ENCODE results near the gene SPATA12.

The SPATA12 gene

GRCh38 chr3:57030721-57031120, 29.7 kb upstream of the SPATA12 start:
- H3K27me3 ChIP-seq (ENCODE audit: control insufficient read depth, insufficient read depth, low read length), result peaks cover 7% of the 10 kb centered on the region
- H3K4me1 ChIP-seq (ENCODE audit: control insufficient read depth, insufficient read depth, low read length), result no peaks in the 10 kb centered on the region
- no peak overlapping the region for H3K9ac ChIP-seq (ENCODE audit: low read depth, low read length)
- no peaks in the 10 kb centered on the region for H3K36me3 ChIP-seq (ENCODE audit: insufficient read depth, low read length)
- no peaks in the 10 kb centered on the region for H3K9me3 ChIP-seq (replicated peaks; ENCODE audit: low read length)
- no peak overlapping the region for H3K4me3 ChIP-seq (ENCODE audit: low read length)
- no peak overlapping the region for H3K4me2 ChIP-seq (ENCODE audit: low read length)

GRCh38 chr3:57031631-57032541, 28.6 kb upstream of the SPATA12 start:
- H3K9ac ChIP-seq (ENCODE audit: low read depth, low read length), result no peak overlapping the region
- H3K4me1 ChIP-seq (ENCODE audit: control insufficient read depth, insufficient read depth, low read length), result no peaks in the 10 kb centered on the region
- H3K36me3 ChIP-seq (ENCODE audit: insufficient read depth, low read length), result no peaks in the 10 kb centered on the region
- H3K4me3 ChIP-seq (ENCODE audit: low read length), result no peak overlapping the region
- no peak overlapping the region for H3K4me2 ChIP-seq (ENCODE audit: low read length)
- no peaks in the 10 kb centered on the region for H3K9me3 ChIP-seq (replicated peaks; ENCODE audit: low read length)
- H3K27me3 ChIP-seq (ENCODE audit: control insufficient read depth, insufficient read depth, low read length), result peaks cover 7% of the 10 kb centered on the region

GRCh38 chr3:57036952-57037351, 23.5 kb upstream of the SPATA12 start:
- Histone ChIP-seq H3K4me1 (ENCODE audit: control insufficient read depth, insufficient read depth, low read length) (no peaks in the 10 kb centered on the region), H3K4me2 (ENCODE audit: low read length) (no peak overlapping the region), H3K9me3 (replicated peaks; ENCODE audit: low read length) (no peaks in the 10 kb centered on the region), H3K4me3 (ENCODE audit: low read length) (no peak overlapping the region), H3K9ac (ENCODE audit: low read depth, low read length) (no peak overlapping the region), H3K36me3 (ENCODE audit: insufficient read depth, low read length) (no peaks in the 10 kb centered on the region), H3K27me3 (ENCODE audit: control insufficient read depth, insufficient read depth, low read length) (peaks cover 17% of the 10 kb centered on the region)

- H3K9ac ChIP-seq (ENCODE audit: low read depth, low read length), result no peak overlapping the region
- H3K36me3 ChIP-seq (ENCODE audit: insufficient read depth, low read length), result no peaks in the 10 kb centered on the region
- H3K4me1 ChIP-seq (ENCODE audit: control insufficient read depth, insufficient read depth, low read length), result no peaks in the 10 kb centered on the region
- no peak overlapping the region for H3K4me3 ChIP-seq (ENCODE audit: low read length)
- peaks cover 22% of the 10 kb centered on the region for H3K27me3 ChIP-seq (ENCODE audit: control insufficient read depth, insufficient read depth, low read length)
- no peaks in the 10 kb centered on the region for H3K9me3 ChIP-seq (replicated peaks; ENCODE audit: low read length)
- no peak overlapping the region for H3K4me2 ChIP-seq (ENCODE audit: low read length)
These were observed 21.8 kb upstream of the SPATA12 start for GRCh38 chr3:57038466-57039164.

GRCh38 chr3:57041674-57042073, 18.8 kb upstream of the SPATA12 start:
- Histone ChIP-seq H3K4me2 (ENCODE audit: low read length) (no peak overlapping the region), H3K9me3 (replicated peaks; ENCODE audit: low read length) (no peaks in the 10 kb centered on the region), H3K9ac (ENCODE audit: low read depth, low read length) (no peak overlapping the region), H3K27me3 (ENCODE audit: control insufficient read depth, insufficient read depth, low read length) (peaks cover 24% of the 10 kb centered on the region), H3K36me3 (ENCODE audit: insufficient read depth, low read length) (no peaks in the 10 kb centered on the region), H3K4me1 (ENCODE audit: control insufficient read depth, insufficient read depth, low read length) (no peaks in the 10 kb centered on the region), H3K4me3 (ENCODE audit: low read length) (no peak overlapping the region)

GRCh38 chr3:57043518-57043917, 16.9 kb upstream of the SPATA12 start:
- H3K27me3 ChIP-seq (ENCODE audit: control insufficient read depth, insufficient read depth, low read length), result peaks cover 25% of the 10 kb centered on the region
- H3K9ac ChIP-seq (ENCODE audit: low read depth, low read length), result no peak overlapping the region
- H3K9me3 ChIP-seq (replicated peaks; ENCODE audit: low read length), result no peaks in the 10 kb centered on the region
- no peaks in the 10 kb centered on the region for H3K36me3 ChIP-seq (ENCODE audit: insufficient read depth, low read length)
- H3K4me3 ChIP-seq (ENCODE audit: low read length), result no peak overlapping the region
- no peaks in the 10 kb centered on the region for H3K4me1 ChIP-seq (ENCODE audit: control insufficient read depth, insufficient read depth, low read length)
- H3K4me2 ChIP-seq (ENCODE audit: low read length), result no peak overlapping the region

GRCh38 chr3:57046101-57046765, 14.2 kb upstream of the SPATA12 start:
- no peak overlapping the region for H3K4me3 ChIP-seq (ENCODE audit: low read length)
- H3K36me3 ChIP-seq (ENCODE audit: insufficient read depth, low read length), result no peaks in the 10 kb centered on the region
- no peaks in the 10 kb centered on the region for H3K9me3 ChIP-seq (replicated peaks; ENCODE audit: low read length)
- H3K4me1 ChIP-seq (ENCODE audit: control insufficient read depth, insufficient read depth, low read length), result no peaks in the 10 kb centered on the region
- H3K9ac ChIP-seq (ENCODE audit: low read depth, low read length), result no peak overlapping the region
- no peak overlapping the region for H3K4me2 ChIP-seq (ENCODE audit: low read length)
- peaks cover 17% of the 10 kb centered on the region for H3K27me3 ChIP-seq (ENCODE audit: control insufficient read depth, insufficient read depth, low read length)

- Histone ChIP-seq H3K27me3 (ENCODE audit: control insufficient read depth, insufficient read depth, low read length) (peaks cover 13% of the 10 kb centered on the region), H3K9ac (ENCODE audit: low read depth, low read length) (no peak overlapping the region), H3K4me3 (ENCODE audit: low read length) (no peak overlapping the region), H3K36me3 (ENCODE audit: insufficient read depth, low read length) (no peaks in the 10 kb centered on the region), H3K9me3 (replicated peaks; ENCODE audit: low read length) (no peaks in the 10 kb centered on the region), H3K4me1 (ENCODE audit: control insufficient read depth, insufficient read depth, low read length) (no peaks in the 10 kb centered on the region), H3K4me2 (ENCODE audit: low read length) (no peak overlapping the region)
These were observed 12.3 kb upstream of the SPATA12 start for GRCh38 chr3:57048052-57048671.

GRCh38 chr3:57048728-57049127, 11.7 kb upstream of the SPATA12 start:
- peaks cover 13% of the 10 kb centered on the region for H3K27me3 ChIP-seq (ENCODE audit: control insufficient read depth, insufficient read depth, low read length)
- no peaks in the 10 kb centered on the region for H3K36me3 ChIP-seq (ENCODE audit: insufficient read depth, low read length)
- H3K9ac ChIP-seq (ENCODE audit: low read depth, low read length), result no peak overlapping the region
- no peaks in the 10 kb centered on the region for H3K9me3 ChIP-seq (replicated peaks; ENCODE audit: low read length)
- H3K4me1 ChIP-seq (ENCODE audit: control insufficient read depth, insufficient read depth, low read length), result no peaks in the 10 kb centered on the region
- H3K4me2 ChIP-seq (ENCODE audit: low read length), result no peak overlapping the region
- H3K4me3 ChIP-seq (ENCODE audit: low read length), result no peak overlapping the region

- H3K4me3 ChIP-seq (ENCODE audit: low read length), result no peak overlapping the region
- peaks cover 10% of the 10 kb centered on the region for H3K27me3 ChIP-seq (ENCODE audit: control insufficient read depth, insufficient read depth, low read length)
These were observed 7.8 kb upstream of the SPATA12 start for GRCh38 chr3:57052662-57053061.

GRCh38 chr3:57053122-57053521, 7.3 kb upstream of the SPATA12 start:
- H3K36me3 ChIP-seq (ENCODE audit: insufficient read depth, low read length), result no peaks in the 10 kb centered on the region
- peaks cover 10% of the 10 kb centered on the region for H3K27me3 ChIP-seq (ENCODE audit: control insufficient read depth, insufficient read depth, low read length)
- H3K9ac ChIP-seq (ENCODE audit: low read depth, low read length), result no peak overlapping the region
- H3K9me3 ChIP-seq (replicated peaks; ENCODE audit: low read length), result no peaks in the 10 kb centered on the region
- H3K4me1 ChIP-seq (ENCODE audit: control insufficient read depth, insufficient read depth, low read length), result no peaks in the 10 kb centered on the region
- no peak overlapping the region for H3K4me2 ChIP-seq (ENCODE audit: low read length)
- H3K4me3 ChIP-seq (ENCODE audit: low read length), result no peak overlapping the region

More at GRCh38 chr3:57052662-57053061, 7.8 kb upstream of the SPATA12 start:
- Histone ChIP-seq H3K4me2 (ENCODE audit: low read length) (no peak overlapping the region), H3K9ac (ENCODE audit: low read depth, low read length) (no peak overlapping the region), H3K36me3 (ENCODE audit: insufficient read depth, low read length) (no peaks in the 10 kb centered on the region), H3K4me1 (ENCODE audit: control insufficient read depth, insufficient read depth, low read length) (no peaks in the 10 kb centered on the region), H3K9me3 (replicated peaks; ENCODE audit: low read length) (no peaks in the 10 kb centered on the region)

All from skeletal muscle satellite cell (primary cell).